SK-N-SH treated with all-trans-retinoic acid at 6 μM for 48 hours (cell line): ENCODE data around the gene POLD2.
"Not testable (repeated sequence)": the region's sequence is repeated elsewhere in the genome, so short reads cannot be mapped to it uniquely, and the experiment has no call there.

Experiments used
- ARNTL ChIP-seq: fragments of 450-650 bp; formaldehyde crosslinking; IDR thresholded peaks from 2 replicates; pipeline ENCODE4 v1.5.0; 2020; ENCODE audit warnings: low read depth, mild to moderate bottlenecking, moderate library complexity, borderline replicate concordance
- BACH2 ChIP-seq: fragments of 250-450 bp; sonication (Bioruptor Pico); IDR thresholded peaks from 2 replicates; pipeline ENCODE4 v1.9.0; 2021; ENCODE audit warnings: mild to moderate bottlenecking, borderline replicate concordance
- CSDC2 ChIP-seq: fragments of 250-450 bp; sonication (Bioruptor Pico); IDR thresholded peaks from 2 replicates; pipeline ENCODE4 v1.5.0; 2020; ENCODE audit warnings: mild to moderate bottlenecking, moderate library complexity
- CSRNP3 ChIP-seq: fragments of 250-450 bp; sonication (Bioruptor Pico); IDR thresholded peaks from 2 replicates; pipeline ENCODE4 v1.5.1; 2021; ENCODE audit warnings: mild to moderate bottlenecking, moderate library complexity
- ESRRG ChIP-seq: fragments of 250-450 bp; sonication (Bioruptor Pico); IDR thresholded peaks from 2 replicates; pipeline ENCODE4 v1.6.1; 2021; ENCODE audit warnings: mild to moderate bottlenecking
- GLIS3 ChIP-seq: fragments of 250-450 bp; sonication (Bioruptor Pico); IDR thresholded peaks from 2 replicates; pipeline ENCODE4 v1.5.0; 2020; ENCODE audit warnings: mild to moderate bottlenecking, moderate library complexity
- PATZ1 ChIP-seq: fragments of 250-450 bp; sonication (Bioruptor Pico); IDR thresholded peaks from 2 replicates; pipeline ENCODE4 v1.8.0; 2020; ENCODE audit warnings: mild to moderate bottlenecking, moderate library complexity, borderline replicate concordance
- RARB ChIP-seq: fragments of 250-450 bp; sonication (Bioruptor Pico); IDR thresholded peaks from 2 replicates; pipeline ENCODE4 v1.8.0; 2021; ENCODE audit warnings: mild to moderate bottlenecking, moderate library complexity
- ZFP3 ChIP-seq: fragments of 250-450 bp; sonication (Bioruptor Pico); IDR thresholded peaks from 2 replicates; pipeline ENCODE4 v1.5.0; 2020; ENCODE audit warnings: mild to moderate bottlenecking, moderate library complexity
- ZNF8 ChIP-seq: fragments of 450-650 bp; formaldehyde crosslinking; IDR thresholded peaks from 2 replicates; pipeline ENCODE4 v1.5.0; 2020; ENCODE audit warnings: mild to moderate bottlenecking, moderate library complexity
- TF ChIP-seq, protein P1 (sequence below): fragments of 250-450 bp; sonication (Bioruptor Pico); IDR thresholded peaks from 2 replicates; pipeline ENCODE4 v1.5.0; 2020; ENCODE audit warnings: mild to moderate bottlenecking, moderate library complexity

GRCh38 chr7:44126574-44126973 lies 3.2 kb upstream of the POLD2 start:
- not testable (repeated sequence) for TF ChIP-seq ARNTL (CRISPR knock-in tag); CSDC2 (CRISPR knock-in tag); ESRRG (CRISPR knock-in tag); PATZ1 (CRISPR knock-in tag); CSRNP3 (CRISPR knock-in tag); RARB; ZFP3; GLIS3 (CRISPR knock-in tag); BACH2 (CRISPR knock-in tag); ZNF8 (CRISPR knock-in tag)
- TF ChIP-seq, protein P1, sequence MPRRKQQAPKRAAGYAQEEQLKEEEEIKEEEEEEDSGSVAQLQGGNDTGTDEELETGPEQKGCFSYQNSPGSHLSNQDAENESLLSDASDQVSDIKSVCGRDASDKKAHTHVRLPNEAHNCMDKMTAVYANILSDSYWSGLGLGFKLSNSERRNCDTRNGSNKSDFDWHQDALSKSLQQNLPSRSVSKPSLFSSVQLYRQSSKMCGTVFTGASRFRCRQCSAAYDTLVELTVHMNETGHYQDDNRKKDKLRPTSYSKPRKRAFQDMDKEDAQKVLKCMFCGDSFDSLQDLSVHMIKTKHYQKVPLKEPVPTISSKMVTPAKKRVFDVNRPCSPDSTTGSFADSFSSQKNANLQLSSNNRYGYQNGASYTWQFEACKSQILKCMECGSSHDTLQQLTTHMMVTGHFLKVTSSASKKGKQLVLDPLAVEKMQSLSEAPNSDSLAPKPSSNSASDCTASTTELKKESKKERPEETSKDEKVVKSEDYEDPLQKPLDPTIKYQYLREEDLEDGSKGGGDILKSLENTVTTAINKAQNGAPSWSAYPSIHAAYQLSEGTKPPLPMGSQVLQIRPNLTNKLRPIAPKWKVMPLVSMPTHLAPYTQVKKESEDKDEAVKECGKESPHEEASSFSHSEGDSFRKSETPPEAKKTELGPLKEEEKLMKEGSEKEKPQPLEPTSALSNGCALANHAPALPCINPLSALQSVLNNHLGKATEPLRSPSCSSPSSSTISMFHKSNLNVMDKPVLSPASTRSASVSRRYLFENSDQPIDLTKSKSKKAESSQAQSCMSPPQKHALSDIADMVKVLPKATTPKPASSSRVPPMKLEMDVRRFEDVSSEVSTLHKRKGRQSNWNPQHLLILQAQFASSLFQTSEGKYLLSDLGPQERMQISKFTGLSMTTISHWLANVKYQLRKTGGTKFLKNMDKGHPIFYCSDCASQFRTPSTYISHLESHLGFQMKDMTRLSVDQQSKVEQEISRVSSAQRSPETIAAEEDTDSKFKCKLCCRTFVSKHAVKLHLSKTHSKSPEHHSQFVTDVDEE (CRISPR knock-in tag): not testable (repeated sequence)
